Epidermal melanocyte (primary cell): ENCODE data around the gene COL9A3.
"Not testable (repeated sequence)": the region's sequence is repeated elsewhere in the genome, so short reads cannot be mapped to it uniquely, and the experiment has no call there.

Source experiments
- DNase-seq: peaks from one replicate; pipeline ENCODE4 v3.0.0; 2011; ENCODE audit warnings: low spot score; ENCODE audit not compliant: insufficient read length

The COL9A3 gene

GRCh38 chr20:62855120-62855519 is 38.3 kb downstream of the COL9A3 start:
- DNase-seq, result no peak

DNA sequence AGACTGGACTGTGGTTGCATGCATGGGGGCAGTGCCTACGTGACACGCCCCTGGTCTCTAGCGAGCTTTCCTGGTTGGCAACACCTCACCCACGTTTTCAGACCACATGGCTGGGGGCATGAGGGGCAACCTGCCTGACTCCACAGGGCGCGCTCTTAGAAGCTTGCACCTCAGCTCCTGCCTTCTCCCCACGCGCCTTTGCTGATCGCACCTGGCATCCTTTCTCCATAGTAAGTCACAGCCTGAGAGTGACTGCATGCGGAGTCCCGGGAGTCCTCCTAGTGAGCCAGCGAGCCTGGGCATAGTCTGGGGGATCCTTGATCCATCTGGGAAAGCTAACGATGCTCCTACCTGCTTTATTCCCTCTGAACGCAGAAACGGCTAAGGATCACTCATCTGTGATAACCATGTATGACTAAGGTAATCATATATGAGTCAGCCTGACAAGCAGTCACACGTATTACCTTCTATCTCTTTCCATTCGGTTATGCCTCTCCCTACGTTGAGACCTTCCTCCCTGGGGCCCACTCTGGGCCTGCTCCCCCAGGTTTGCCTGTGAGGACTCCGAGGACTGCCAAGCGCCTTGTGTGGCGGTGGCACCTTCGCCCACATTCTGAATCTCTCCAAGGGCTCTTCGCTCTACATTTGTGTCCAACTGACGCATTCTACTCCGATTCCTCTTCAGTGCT is 40.2 kb downstream of the COL9A3 start:
- DNase-seq, result no peak

DNA sequence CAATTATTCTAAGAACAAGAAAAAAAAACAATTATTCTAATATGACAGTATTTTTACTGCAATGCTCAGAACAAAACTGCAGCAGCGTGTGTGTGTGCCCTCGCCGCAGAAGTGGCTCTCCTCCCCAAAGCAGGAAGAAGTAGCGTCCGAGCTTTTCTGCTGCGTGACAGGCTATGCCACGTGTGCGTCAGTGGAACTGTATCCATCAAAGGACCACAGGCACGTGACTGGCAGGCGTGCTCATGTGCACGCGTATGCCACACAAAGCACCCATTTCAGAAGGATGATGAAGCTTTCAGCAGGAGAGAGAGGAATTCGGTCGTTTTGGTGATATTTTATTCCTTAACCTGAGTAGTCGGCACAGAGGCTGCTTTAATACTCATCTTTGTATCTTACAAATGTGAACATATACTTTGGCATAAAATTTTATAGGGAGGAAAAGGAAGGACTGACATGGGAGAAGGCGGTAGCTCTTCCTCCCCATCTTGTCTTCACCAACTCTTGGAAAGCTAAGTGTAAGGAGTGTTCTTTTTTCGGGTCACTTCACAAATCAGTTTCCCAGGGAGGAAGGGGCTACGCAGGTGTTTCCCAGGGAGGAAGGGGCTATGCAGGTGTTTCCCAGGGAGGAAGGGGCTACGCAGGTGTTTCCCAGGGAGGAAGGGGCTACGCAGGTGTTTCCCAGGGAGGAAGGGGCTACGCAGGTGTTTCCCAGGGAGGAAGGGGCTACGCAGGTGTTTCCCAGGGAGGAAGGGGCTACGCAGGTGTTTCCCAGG is 41.4 kb downstream of the COL9A3 start:
- DNase-seq, result no peak

DNA sequence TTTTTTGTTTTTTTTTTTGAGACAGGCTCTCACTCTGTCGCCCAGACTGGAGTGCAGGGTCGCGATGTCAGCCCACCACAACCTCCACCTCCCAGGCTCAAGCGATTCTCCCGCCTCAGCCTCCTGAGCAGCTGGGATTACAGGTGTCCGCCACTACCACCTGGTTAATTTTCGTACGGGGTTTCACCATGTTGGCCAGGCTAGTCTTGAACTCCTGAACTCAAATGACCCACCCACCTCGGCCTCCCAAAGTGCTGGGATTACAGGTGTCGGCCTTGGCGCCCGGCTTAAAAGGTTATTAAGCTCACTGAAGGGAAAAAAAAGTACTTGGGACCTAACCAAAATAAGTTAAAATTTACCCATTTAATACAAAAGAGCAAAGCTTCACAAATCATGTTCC is 42.9 kb downstream of the COL9A3 start:
- no peak for DNase-seq

DNA sequence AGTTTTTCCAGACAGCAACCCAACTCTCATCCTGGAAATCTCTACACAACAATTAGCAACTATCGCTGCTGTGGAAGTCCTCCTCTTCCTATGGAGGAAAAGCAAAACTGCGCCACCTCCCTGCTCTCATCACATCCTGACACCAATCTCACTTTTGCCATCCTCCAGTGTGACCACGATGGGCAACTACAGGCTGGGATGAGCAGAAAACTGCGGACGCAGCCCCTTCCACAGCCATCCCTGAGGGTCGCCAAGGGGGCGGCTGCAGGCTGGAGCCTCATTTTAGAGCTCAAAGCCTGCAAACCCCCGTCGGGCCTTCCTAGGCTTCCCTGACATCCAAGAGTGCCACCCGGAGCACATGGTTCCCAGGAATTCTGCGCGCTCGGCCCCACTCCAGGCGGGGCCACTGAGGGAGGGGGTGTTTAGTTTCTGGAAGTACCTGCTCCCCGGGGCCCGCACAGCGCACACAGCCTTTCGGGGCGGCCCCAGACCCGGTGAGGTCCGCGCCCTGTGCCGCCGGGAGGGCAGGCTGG is 43.6 kb downstream of the COL9A3 start:
- no peak for DNase-seq

GRCh38 chr20:62860924-62861691 is 44.3 kb downstream of the COL9A3 start:
- DNase-seq, result no peak

GRCh38 chr20:62861726-62862336 is 45.0 kb downstream of the COL9A3 start, which contains the start of gene TCFL5:
Gene TCFL5 (minus strand): TSS chr20:62861822. CDS start chr20:62861670, 152 bp downstream.
- peak; percentile 69 for DNase-seq

DNA sequence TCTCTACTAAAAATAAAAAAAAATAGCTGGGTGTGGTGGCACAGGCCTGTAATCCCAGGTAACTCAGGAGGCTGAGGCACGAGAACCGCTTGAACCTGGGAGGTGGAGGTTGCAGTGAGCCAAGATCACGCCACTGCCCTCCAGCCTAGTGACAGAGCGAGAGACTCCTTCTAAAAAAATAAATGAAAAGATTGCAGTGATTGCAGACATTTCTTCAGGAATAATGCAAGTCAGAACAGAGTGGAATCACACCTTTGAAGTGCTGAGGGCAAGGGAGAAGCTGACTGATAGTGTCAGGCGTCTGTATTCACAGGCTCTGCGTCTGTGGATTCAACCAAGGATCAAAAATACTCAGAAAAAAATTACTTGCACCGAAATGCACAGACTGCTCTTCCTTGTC is 47.4 kb downstream of the COL9A3 start:
- no peak for DNase-seq

GRCh38 chr20:62872184-62872847 is 55.5 kb downstream of the COL9A3 start:
- no peak for DNase-seq

GRCh38 chr20:62872862-62873261 is 56.0 kb downstream of the COL9A3 start:
- no peak for DNase-seq

- no peak for DNase-seq
These were observed 56.4 kb downstream of the COL9A3 start for GRCh38 chr20:62873280-62873679.

DNA sequence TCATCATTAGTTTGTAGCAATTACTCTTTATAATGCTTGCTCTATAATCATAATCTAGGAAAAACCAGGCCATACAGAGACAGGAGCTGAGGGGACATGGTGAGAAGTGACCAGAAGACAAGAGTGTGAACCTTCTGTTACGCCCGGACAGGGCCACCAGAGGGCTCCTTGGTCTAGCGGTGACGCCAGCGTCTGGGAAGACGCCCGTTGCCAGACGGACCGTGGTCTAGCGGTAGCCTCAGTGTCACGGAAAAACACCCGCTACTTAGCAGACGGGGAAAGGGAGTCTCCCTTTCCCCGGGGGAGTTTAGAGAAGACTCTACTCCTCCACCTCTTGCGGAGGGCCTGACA is 56.8 kb downstream of the COL9A3 start:
- DNase-seq, result not testable (repeated sequence)

DNA sequence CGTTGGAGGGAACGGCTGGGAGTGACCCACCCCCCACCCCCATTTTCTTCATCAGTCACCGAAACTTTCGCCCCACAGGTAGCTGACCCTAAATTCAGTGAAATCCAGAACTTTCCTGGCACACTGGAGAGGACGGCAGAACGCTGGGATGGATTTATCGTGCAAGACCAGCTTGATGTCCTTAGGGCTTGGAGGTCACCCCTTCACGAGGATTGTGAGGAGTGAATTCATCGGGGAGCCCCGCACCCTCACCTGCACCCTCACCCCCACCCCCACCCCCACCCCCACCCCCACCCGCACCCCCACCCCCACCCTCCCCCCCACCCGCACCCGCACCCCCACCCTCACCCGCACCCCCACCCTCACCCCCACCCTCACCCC is 58.1 kb downstream of the COL9A3 start:
- no peak for DNase-seq

GRCh38 chr20:62875419-62876361 is 58.8 kb downstream of the COL9A3 start:
- DNase-seq, result peak; percentile 96

GRCh38 chr20:62876501-62876901 is 59.7 kb downstream of the COL9A3 start:
- no peak for DNase-seq

- no peak for DNase-seq
These were observed 60.3 kb downstream of the COL9A3 start for GRCh38 chr20:62876902-62877816.

DNA sequence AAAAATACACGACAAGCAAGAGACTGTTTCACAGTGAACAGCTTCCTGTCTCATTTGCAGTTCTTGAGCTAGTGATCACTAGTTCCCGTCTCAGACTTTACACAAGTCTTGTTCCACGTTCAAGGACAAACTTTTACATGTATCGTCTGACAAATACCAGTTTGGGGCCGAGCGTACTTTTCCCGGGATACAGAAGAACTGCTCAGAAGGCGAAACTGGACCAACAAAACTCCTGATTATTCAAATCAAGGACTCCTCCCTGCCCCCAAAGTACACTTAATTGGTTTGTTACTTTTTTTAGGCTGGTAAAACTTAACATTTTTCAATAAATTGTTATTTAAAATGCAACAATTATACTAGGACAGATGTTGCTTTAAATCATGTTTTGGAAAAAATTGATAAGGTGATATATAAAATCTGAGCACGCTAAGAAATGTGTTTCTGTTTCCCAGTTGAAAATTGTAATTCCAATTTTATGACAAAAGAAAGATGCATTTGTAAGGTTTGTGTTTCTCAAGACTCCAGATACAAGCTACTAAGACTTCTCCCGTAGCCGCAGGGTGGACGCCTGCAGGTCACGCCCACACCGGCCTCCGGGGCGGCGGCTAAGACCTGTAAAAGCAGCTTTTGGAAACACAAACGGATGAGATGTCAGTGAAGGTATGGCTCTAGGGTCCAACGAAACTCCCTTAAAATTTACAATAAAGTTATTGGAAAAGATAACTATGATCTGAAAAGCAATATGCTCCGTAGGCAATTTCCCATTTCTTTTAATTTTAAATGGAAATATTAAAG is 61.6 kb downstream of the COL9A3 start:
- DNase-seq, result no peak
